Measurements from ENCODE around the gene RCCD1. TPM values are rescaled to one million over a fixed set of nuclear protein-coding genes. Genes with fewer than 3 reads are reported as not detected.

Gene RCCD1
- total and polyA plus RNA-seq, 9 of the 15 experiments (the other 6 are each of a cell fraction or from before 2014, with no cell fraction given): 11.1 to 51.4 (median 24.7) TPM

- TF ChIP-seq SIN3B (IDR thresholded peaks at IDR 0.05; ENCODE audit: low read depth): no peak; the same call in 1 of the 2 replicates
- peak; percentile 96; the same call in 1 of the 2 replicates for TF ChIP-seq BRD4 (IDR thresholded peaks at IDR 0.05)
- no peak for TF ChIP-seq ZNF324 (CRISPR knock-in tag; IDR thresholded peaks at IDR 0.05)
- TF ChIP-seq OTX1 (CRISPR knock-in tag; IDR thresholded peaks at IDR 0.05): peak; percentile 2; the same call in 1 of the 2 replicates
- TF ChIP-seq, protein P1, sequence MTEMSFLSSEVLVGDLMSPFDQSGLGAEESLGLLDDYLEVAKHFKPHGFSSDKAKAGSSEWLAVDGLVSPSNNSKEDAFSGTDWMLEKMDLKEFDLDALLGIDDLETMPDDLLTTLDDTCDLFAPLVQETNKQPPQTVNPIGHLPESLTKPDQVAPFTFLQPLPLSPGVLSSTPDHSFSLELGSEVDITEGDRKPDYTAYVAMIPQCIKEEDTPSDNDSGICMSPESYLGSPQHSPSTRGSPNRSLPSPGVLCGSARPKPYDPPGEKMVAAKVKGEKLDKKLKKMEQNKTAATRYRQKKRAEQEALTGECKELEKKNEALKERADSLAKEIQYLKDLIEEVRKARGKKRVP (CRISPR knock-in tag; IDR thresholded peaks at IDR 0.05): 0 out of 2 replicates have a peak, but pooled peaks have one; percentile 19
- TF ChIP-seq RFX5 (IDR thresholded peaks at IDR 0.05; ENCODE audit: low read depth, low read length): no peak
- peak; percentile 35; the same call in 1 of the 2 replicates for TF ChIP-seq ZNF511 (CRISPR knock-in tag; IDR thresholded peaks at IDR 0.05)
- peak; percentile 81; the same call in 1 of the 2 replicates for TF ChIP-seq ERF (CRISPR knock-in tag; IDR thresholded peaks at IDR 0.05)
- TF ChIP-seq, protein P2, sequence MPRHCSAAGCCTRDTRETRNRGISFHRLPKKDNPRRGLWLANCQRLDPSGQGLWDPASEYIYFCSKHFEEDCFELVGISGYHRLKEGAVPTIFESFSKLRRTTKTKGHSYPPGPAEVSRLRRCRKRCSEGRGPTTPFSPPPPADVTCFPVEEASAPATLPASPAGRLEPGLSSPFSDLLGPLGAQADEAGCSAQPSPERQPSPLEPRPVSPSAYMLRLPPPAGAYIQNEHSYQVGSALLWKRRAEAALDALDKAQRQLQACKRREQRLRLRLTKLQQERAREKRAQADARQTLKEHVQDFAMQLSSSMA (CRISPR knock-in tag; IDR thresholded peaks at IDR 0.05): peak; percentile 80; the same call in 1 of the 2 replicates
- TF ChIP-seq, protein P3, sequence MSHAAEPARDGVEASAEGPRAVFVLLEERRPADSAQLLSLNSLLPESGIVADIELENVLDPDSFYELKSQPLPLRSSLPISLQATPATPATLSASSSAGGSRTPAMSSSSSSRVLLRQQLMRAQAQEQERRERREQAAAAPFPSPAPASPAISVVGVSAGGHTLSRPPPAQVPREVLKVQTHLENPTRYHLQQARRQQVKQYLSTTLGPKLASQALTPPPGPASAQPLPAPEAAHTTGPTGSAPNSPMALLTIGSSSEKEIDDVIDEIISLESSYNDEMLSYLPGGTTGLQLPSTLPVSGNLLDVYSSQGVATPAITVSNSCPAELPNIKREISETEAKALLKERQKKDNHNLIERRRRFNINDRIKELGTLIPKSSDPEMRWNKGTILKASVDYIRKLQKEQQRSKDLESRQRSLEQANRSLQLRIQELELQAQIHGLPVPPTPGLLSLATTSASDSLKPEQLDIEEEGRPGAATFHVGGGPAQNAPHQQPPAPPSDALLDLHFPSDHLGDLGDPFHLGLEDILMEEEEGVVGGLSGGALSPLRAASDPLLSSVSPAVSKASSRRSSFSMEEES (CRISPR knock-in tag; IDR thresholded peaks at IDR 0.05): peak; percentile 95
- no peak for TF ChIP-seq CREB5 (CRISPR knock-in tag; IDR thresholded peaks at IDR 0.05)
- TF ChIP-seq ZNF830 (CRISPR knock-in tag; IDR thresholded peaks at IDR 0.05): peak; percentile 91
- TF ChIP-seq, protein P4, sequence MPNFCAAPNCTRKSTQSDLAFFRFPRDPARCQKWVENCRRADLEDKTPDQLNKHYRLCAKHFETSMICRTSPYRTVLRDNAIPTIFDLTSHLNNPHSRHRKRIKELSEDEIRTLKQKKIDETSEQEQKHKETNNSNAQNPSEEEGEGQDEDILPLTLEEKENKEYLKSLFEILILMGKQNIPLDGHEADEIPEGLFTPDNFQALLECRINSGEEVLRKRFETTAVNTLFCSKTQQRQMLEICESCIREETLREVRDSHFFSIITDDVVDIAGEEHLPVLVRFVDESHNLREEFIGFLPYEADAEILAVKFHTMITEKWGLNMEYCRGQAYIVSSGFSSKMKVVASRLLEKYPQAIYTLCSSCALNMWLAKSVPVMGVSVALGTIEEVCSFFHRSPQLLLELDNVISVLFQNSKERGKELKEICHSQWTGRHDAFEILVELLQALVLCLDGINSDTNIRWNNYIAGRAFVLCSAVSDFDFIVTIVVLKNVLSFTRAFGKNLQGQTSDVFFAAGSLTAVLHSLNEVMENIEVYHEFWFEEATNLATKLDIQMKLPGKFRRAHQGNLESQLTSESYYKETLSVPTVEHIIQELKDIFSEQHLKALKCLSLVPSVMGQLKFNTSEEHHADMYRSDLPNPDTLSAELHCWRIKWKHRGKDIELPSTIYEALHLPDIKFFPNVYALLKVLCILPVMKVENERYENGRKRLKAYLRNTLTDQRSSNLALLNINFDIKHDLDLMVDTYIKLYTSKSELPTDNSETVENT (CRISPR knock-in tag; IDR thresholded peaks at IDR 0.05): peak; percentile 70; the same call in 1 of the 2 replicates
- no peak for TF ChIP-seq MTF1 (CRISPR knock-in tag; IDR thresholded peaks at IDR 0.05; ENCODE audit: borderline replicate concordance)
- TF ChIP-seq NR2C2 (CRISPR knock-in tag; IDR thresholded peaks at IDR 0.05): peak; percentile 75; the same call in 1 of the 2 replicates
- peak; percentile 70 for TF ChIP-seq NR2C2 (tag; IDR thresholded peaks at IDR 0.05)
Observed at GRCh38 chr15:90954712-90955623, at the start of gene RCCD1 (continued).

Measured in K562 (cell line).